ENCODE data around the gene NLN.

GRCh38 chr5:65823845-65824445 lies 101.9 kb downstream of the NLN start:
- no peak for TF ChIP-seq ZC3H10 (CRISPR knock-in tag; IDR thresholded peaks at IDR 0.05)
- TF ChIP-seq ISL1 (CRISPR knock-in tag; IDR thresholded peaks at IDR 0.05): no peak
- no peak for TF ChIP-seq GLIS3 (CRISPR knock-in tag; IDR thresholded peaks at IDR 0.05)
